Islet of Langerhans (tissue), 1 donor: ENCODE data around the gene BRINP1.

ENCODE experiments used
- FAIRE-seq: peaks from one replicate; lab custom pipeline; 2011; peaks lifted over from hg19 to GRCh38; lab: Jason Lieb, UNC

Gene BRINP1

GRCh38 chr9:119339056-119339455 lies 30.2 kb downstream of the BRINP1 start:
- no peak for FAIRE-seq

- FAIRE-seq = no peak
These were observed 31.7 kb downstream of the BRINP1 start for GRCh38 chr9:119337573-119337972.

GRCh38 chr9:119334745-119335144 lies 34.5 kb downstream of the BRINP1 start:
- FAIRE-seq = no peak

- FAIRE-seq = no peak
These were observed 35.6 kb downstream of the BRINP1 start for GRCh38 chr9:119333507-119334229.

GRCh38 chr9:119332522-119332921 lies 36.7 kb downstream of the BRINP1 start:
- no peak for FAIRE-seq

- FAIRE-seq = no peak
These were observed 47.1 kb downstream of the BRINP1 start for GRCh38 chr9:119322184-119322583.

- no peak for FAIRE-seq
These were observed 50.9 kb downstream of the BRINP1 start for GRCh38 chr9:119318371-119318770.

GRCh38 chr9:119313846-119314245 lies 55.4 kb downstream of the BRINP1 start:
- no peak for FAIRE-seq

GRCh38 chr9:119310741-119311140 lies 58.5 kb downstream of the BRINP1 start:
- no peak for FAIRE-seq

- no peak for FAIRE-seq
These were observed 61.8 kb downstream of the BRINP1 start for GRCh38 chr9:119307471-119307870.

- no peak for FAIRE-seq
These were observed 64.7 kb downstream of the BRINP1 start for GRCh38 chr9:119304555-119304954.

- no peak for FAIRE-seq
These were observed 66.1 kb downstream of the BRINP1 start for GRCh38 chr9:119302988-119303698.

GRCh38 chr9:119298076-119298853 lies 71.0 kb downstream of the BRINP1 start:
- FAIRE-seq = no peak

- FAIRE-seq = no peak
These were observed 77.7 kb downstream of the BRINP1 start for GRCh38 chr9:119291554-119291953.

GRCh38 chr9:119289740-119290433 lies 79.3 kb downstream of the BRINP1 start:
- peak; percentile 96 for FAIRE-seq

GRCh38 chr9:119284587-119285337 lies 84.5 kb downstream of the BRINP1 start:
- no peak for FAIRE-seq

- no peak for FAIRE-seq
These were observed 85.1 kb downstream of the BRINP1 start for GRCh38 chr9:119284118-119284517.

GRCh38 chr9:119283078-119283794 lies 86.0 kb downstream of the BRINP1 start:
- no peak for FAIRE-seq

GRCh38 chr9:119282476-119283077 lies 86.7 kb downstream of the BRINP1 start:
- no peak for FAIRE-seq

GRCh38 chr9:119280740-119281485 lies 88.3 kb downstream of the BRINP1 start:
- FAIRE-seq = no peak
